ENCODE results near the gene USP7. TPM values are rescaled to one million over a fixed set of nuclear protein-coding genes. Genes with fewer than 3 reads are reported as not detected.

The USP7 gene
- total and polyA plus RNA-seq, 10 of the 15 experiments (the other 5 are each of a cell fraction or from before 2014, with no cell fraction given), result 16.2 to 133 (median 60.5) TPM

DNA sequence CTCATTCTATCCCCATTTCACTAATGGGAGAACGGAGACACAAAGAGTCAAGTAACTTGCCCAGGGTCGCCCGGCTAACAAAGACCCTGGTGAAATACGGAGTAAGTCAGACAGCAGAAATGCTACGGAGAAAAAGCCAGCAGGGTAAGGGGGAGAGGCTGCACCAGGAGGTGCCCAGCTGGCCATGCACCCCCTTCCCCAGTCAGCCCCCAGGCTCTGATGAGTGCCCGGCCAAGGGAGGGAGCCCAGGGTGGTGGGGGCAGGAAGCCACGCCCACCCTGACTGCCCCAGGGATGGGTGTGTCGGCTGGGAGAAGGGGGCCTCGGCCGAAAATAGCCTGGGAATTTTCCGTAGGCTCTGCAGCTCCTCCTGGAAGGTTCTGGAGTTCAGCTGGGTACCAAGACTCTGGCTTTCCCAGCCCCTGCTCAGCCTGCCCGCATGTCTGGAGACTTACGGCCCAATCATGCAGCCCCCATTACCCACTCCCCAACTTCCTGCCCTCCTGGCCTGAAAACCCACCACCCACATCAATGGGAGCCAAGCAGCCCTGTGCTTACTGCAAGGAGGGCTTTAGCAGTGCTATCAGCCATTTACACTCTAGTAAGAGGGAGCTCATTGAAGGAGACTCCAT is 99.1 kb downstream of the USP7 start:
- Histone ChIP-seq H3K4me2 (ENCODE audit: control insufficient read depth, insufficient read depth) (no peak overlapping the region; the same call in 1 of the 2 replicates), H4K20me1 (ENCODE audit: control insufficient read depth, insufficient read depth) (peaks cover 8% of the 10 kb centered on the region), H3K27ac (ENCODE audit: control insufficient read depth, insufficient read depth) (no peak overlapping the region), H3K36me3 (ENCODE audit: control insufficient read depth in 2 of 2, insufficient read depth in 2 of 2, low read length in 1 of 2) (peaks cover 5 to 13% of the 10 kb centered on the region in 2 experiments; a peak in 2 of 4 replicates), H3K9me3 (replicated peaks; ENCODE audit: control insufficient read depth, insufficient read depth, low read length) (no peaks in the 10 kb centered on the region; the same call in 2 of the 3 replicates), H3K27me3 (replicated peaks in 1 of 2; ENCODE audit: control insufficient read depth in 2 of 2, insufficient read depth in 2 of 2, low read length in 1 of 2) (no peaks in the 10 kb centered on the region), H2AFZ (ENCODE audit: control insufficient read depth, low read depth, low read length) (no peak overlapping the region), H3K4me1 (ENCODE audit: control insufficient read depth, insufficient read depth, low read length) (peaks cover 8% of the 10 kb centered on the region), H3K79me2 (ENCODE audit: control insufficient read depth, insufficient read depth, low read length) (peaks cover 73% of the 10 kb centered on the region), H3K4me3 (no peak overlapping the region), H3K9ac (ENCODE audit: control insufficient read depth, insufficient read depth, low read length) (no peak overlapping the region)
- ATAC-seq (no peak), FAIRE-seq (no peak), DNase-seq (ENCODE audit: low read depth, low spot score) (no peak)
- intact Hi-C loops (cut with micrococcal nuclease; ENCODE audit: unreplicated experiment) (no loop called here), in situ Hi-C loops (cut with MboI) (no loop called here)
- SMC1A ChIA-PET (ENCODE audit: uncharacterized antibody, unreplicated experiment), result interaction anchor here (0.8 kb wide), 1 partner anchor 17 kb away, joined by 3 read pairs; the partner anchor contains the start of gene LITAFD
- POLR2A ChIA-PET, result interaction anchor here (0.6 to 0.8 kb wide), 2 partner anchors 8 to 78 kb away, joined by 3 to 7 read pairs; no protein-coding TSS in a partner anchor
- RAD21 ChIA-PET (ENCODE audit: unreplicated experiment), result interaction anchor here (1.4 to 1.6 kb wide), 2 partner anchors 16 to 27 kb away, joined by 4 read pairs; no protein-coding TSS in a partner anchor
- 66% methylated on average over 13 of the region's 13 CpGs for WGBS (ENCODE audit: insufficient coverage, insufficient replicate concordance, low lambda C conversion rate, missing lambda C conversion rate)
- BruUV-seq (replicated peaks), result no TSS peak
- TF ChIP-seq TARDBP (IDR thresholded peaks at IDR 0.05; ENCODE audit: borderline replicate concordance) (no peak), STAT3 (IDR thresholded peaks at IDR 0.05; ENCODE audit: low read depth, low read length) (no peak), FOXK2 (IDR thresholded peaks at IDR 0.05) (no peak), RUNX3 (IDR thresholded peaks at IDR 0.05; ENCODE audit: low read length) (no peak), JUND (IDR thresholded peaks at IDR 0.05; ENCODE audit: low read depth, low read length) (no peak), NRF1 (conservative IDR thresholded peaks at IDR 0.05; ENCODE audit: low read depth, low read length) (no peak), IKZF1 (conservative IDR thresholded peaks at IDR 0.05) (no peak), FOS (IDR thresholded peaks at IDR 0.05; ENCODE audit: borderline replicate concordance, extremely low read depth, insufficient read length) (no peak), NFXL1 (IDR thresholded peaks at IDR 0.05; ENCODE audit: borderline replicate concordance) (no peak), CHD1 (IDR thresholded peaks at IDR 0.05; ENCODE audit: low read depth, low read length) (no peak), ZZZ3 (IDR thresholded peaks at IDR 0.05; ENCODE audit: control insufficient read depth, insufficient read length, low read depth) (no peak)
- TF ChIP-seq, protein P1, sequence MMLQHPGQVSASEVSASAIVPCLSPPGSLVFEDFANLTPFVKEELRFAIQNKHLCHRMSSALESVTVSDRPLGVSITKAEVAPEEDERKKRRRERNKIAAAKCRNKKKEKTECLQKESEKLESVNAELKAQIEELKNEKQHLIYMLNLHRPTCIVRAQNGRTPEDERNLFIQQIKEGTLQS (IDR thresholded peaks at IDR 0.05; ENCODE audit: borderline replicate concordance, extremely low read depth, low read depth, low read length), result no peak
- TF ChIP-seq, protein P2, sequence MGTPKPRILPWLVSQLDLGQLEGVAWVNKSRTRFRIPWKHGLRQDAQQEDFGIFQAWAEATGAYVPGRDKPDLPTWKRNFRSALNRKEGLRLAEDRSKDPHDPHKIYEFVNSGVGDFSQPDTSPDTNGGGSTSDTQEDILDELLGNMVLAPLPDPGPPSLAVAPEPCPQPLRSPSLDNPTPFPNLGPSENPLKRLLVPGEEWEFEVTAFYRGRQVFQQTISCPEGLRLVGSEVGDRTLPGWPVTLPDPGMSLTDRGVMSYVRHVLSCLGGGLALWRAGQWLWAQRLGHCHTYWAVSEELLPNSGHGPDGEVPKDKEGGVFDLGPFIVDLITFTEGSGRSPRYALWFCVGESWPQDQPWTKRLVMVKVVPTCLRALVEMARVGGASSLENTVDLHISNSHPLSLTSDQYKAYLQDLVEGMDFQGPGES (IDR thresholded peaks at IDR 0.05), result no peak
- TF ChIP-seq, protein P3, sequence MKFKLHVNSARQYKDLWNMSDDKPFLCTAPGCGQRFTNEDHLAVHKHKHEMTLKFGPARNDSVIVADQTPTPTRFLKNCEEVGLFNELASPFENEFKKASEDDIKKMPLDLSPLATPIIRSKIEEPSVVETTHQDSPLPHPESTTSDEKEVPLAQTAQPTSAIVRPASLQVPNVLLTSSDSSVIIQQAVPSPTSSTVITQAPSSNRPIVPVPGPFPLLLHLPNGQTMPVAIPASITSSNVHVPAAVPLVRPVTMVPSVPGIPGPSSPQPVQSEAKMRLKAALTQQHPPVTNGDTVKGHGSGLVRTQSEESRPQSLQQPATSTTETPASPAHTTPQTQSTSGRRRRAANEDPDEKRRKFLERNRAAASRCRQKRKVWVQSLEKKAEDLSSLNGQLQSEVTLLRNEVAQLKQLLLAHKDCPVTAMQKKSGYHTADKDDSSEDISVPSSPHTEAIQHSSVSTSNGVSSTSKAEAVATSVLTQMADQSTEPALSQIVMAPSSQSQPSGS (IDR thresholded peaks at IDR 0.05; ENCODE audit: low read length), result no peak
- TF ChIP-seq, protein P4, sequence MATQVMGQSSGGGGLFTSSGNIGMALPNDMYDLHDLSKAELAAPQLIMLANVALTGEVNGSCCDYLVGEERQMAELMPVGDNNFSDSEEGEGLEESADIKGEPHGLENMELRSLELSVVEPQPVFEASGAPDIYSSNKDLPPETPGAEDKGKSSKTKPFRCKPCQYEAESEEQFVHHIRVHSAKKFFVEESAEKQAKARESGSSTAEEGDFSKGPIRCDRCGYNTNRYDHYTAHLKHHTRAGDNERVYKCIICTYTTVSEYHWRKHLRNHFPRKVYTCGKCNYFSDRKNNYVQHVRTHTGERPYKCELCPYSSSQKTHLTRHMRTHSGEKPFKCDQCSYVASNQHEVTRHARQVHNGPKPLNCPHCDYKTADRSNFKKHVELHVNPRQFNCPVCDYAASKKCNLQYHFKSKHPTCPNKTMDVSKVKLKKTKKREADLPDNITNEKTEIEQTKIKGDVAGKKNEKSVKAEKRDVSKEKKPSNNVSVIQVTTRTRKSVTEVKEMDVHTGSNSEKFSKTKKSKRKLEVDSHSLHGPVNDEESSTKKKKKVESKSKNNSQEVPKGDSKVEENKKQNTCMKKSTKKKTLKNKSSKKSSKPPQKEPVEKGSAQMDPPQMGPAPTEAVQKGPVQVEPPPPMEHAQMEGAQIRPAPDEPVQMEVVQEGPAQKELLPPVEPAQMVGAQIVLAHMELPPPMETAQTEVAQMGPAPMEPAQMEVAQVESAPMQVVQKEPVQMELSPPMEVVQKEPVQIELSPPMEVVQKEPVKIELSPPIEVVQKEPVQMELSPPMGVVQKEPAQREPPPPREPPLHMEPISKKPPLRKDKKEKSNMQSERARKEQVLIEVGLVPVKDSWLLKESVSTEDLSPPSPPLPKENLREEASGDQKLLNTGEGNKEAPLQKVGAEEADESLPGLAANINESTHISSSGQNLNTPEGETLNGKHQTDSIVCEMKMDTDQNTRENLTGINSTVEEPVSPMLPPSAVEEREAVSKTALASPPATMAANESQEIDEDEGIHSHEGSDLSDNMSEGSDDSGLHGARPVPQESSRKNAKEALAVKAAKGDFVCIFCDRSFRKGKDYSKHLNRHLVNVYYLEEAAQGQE (IDR thresholded peaks at IDR 0.05; ENCODE audit: low read depth, low read length), result no peak
- TF ChIP-seq, protein P5, sequence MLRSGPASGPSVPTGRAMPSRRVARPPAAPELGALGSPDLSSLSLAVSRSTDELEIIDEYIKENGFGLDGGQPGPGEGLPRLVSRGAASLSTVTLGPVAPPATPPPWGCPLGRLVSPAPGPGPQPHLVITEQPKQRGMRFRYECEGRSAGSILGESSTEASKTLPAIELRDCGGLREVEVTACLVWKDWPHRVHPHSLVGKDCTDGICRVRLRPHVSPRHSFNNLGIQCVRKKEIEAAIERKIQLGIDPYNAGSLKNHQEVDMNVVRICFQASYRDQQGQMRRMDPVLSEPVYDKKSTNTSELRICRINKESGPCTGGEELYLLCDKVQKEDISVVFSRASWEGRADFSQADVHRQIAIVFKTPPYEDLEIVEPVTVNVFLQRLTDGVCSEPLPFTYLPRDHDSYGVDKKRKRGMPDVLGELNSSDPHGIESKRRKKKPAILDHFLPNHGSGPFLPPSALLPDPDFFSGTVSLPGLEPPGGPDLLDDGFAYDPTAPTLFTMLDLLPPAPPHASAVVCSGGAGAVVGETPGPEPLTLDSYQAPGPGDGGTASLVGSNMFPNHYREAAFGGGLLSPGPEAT (IDR thresholded peaks at IDR 0.05; ENCODE audit: low read depth), result no peak
- CTCF ChIA-PET, result interaction anchor here (1.6 kb wide), 2 partner anchors 9 to 16 kb away, joined by 5 to 6 read pairs; no protein-coding TSS in a partner anchor

All from GM12878 (cell line).